Measurements from ENCODE around the gene REEP6.

- TF ChIP-seq POLR2AphosphoS5 (IDR thresholded peaks at IDR 0.05; ENCODE audit: low read depth, low read length): no peak
- TF ChIP-seq TAF1 (IDR thresholded peaks at IDR 0.05; ENCODE audit: borderline replicate concordance, insufficient read depth, low read length): no peak
- TF ChIP-seq SIN3A (IDR thresholded peaks at IDR 0.05; ENCODE audit: borderline replicate concordance, insufficient read depth, low read length): no peak
Observed at GRCh38 chr19:1446713-1447481, 44.1 kb upstream of the REEP6 start.
